Ovary (tissue), 9 donors: ENCODE results near the gene RB1. TPM values are rescaled to one million over a fixed set of nuclear protein-coding genes. Genes with fewer than 3 reads are reported as not detected.

Experiments
- DNase-seq, 5 donors: peaks; one replicate each; pipeline ENCODE4 v3.0.0-alpha.2; 2019 to 2020
- H3K27ac ChIP-seq, 2 donors: fragments of 200-600 bp; one replicate each; pipeline versions ENCODE4 v1.5.1 to v1.8.0; 2019 to 2022
- H3K27me3 ChIP-seq: fragments of 200-600 bp; one replicate; pipeline ENCODE4 v1.8.0; 2022
- H3K36me3 ChIP-seq: fragments of 200-600 bp; sonication (generic); one replicate; pipeline ENCODE4 v1.5.1; 2019
- H3K4me1 ChIP-seq: one replicate; pipeline ENCODE4 v1.8.1; 2013; ENCODE audit warnings: mild to moderate bottlenecking, moderate library complexity; ENCODE audit not compliant: insufficient read depth
- H3K4me3 ChIP-seq: fragments of 200-600 bp; sonication (generic); one replicate; pipeline ENCODE4 v1.5.1; 2017
- H3K9me3 ChIP-seq, 2 donors: fragments of 200-600 bp in 1 of 2; sonication (generic) in 1 of 2; one replicate each; pipeline versions ENCODE4 v1.5.1 to v1.8.1; 2013 to 2019; ENCODE audit warnings: mild to moderate bottlenecking in 1 of 2, moderate library complexity in 1 of 2
- CTCF ChIP-seq, 3 donors: fragments of 450-650 bp in 2 of 3; fragments of 200-600 bp in 1 of 3; IDR thresholded peaks; one replicate each; pipeline versions ENCODE4 v1.5.1 to v1.8.0; 2016 to 2022; ENCODE audit warnings: antibody characterized with exemption in 3 of 3, mild to moderate bottlenecking in 1 of 3
- EP300 ChIP-seq: sonication (generic); formaldehyde crosslinking; IDR thresholded peaks from one replicate; pipeline ENCODE4 v1.6.1; 2017; ENCODE audit warnings: antibody characterized with exemption
- POLR2A ChIP-seq: fragments of 450-650 bp; IDR thresholded peaks from one replicate; pipeline ENCODE4 v1.6.1; 2017; ENCODE audit warnings: antibody characterized with exemption, mild to moderate bottlenecking, moderate library complexity
- WGBS, 3 donors: extraction: QIAGEN DNeasy Blood & Tissue Kit in 1 of 3; methylation state at CpG; one replicate each; pipeline versions ENCODE4 v1.1.5 to v1.1.7; 2013 to 2017; 5-methylcytosine and 5-hydroxymethylcytosine counted together
- intact Hi-C, 4 donors: fragments of 100-400 bp; cut with DNase I; formaldehyde crosslinking; loops; one replicate each; pipeline versions ENCODE4 v1.11.0 to v1.15.1; 2022 to 2023
- polyA plus RNA-seq, 2 donors: library from polyadenylated mRNA; stranded (reverse); fragments of 200-250 nt in 1 of 2; fragments of 350-450 nt in 1 of 2; fragmentation: Illumina TruSeq in 1 of 2; extraction: RNeasy Lipid Tissue Mini Kit (QIAGEN cat#74804) in 1 of 2; gene quantifications; one replicate each; pipeline ENCODE4 v1.2.3, GENCODE V29; 2013 to 2014
- total RNA-seq, 7 donors: library from RNA; depleted of rRNA in 2 of 7; stranded (reverse); fragments of >200 nt in 2 of 7; fragmentation: NEBNext Ultra II Directional in 3 of 7; extraction: Animal tissue kit (Norgen Biotek cat#: 25700) in 3 of 7; gene quantifications; one replicate each; pipeline versions ENCODE4 v1.1.0 to v1.2.4, GENCODE V29; 2016 to 2023
- donor health status: DM: no; HTN: no; CAD: no; lungs with moderate emphysema.
- donor health status: DM: no; HTN: no; CAD: no.
- donor health status: Bipolar disorder and iron deficiency.
- donor health status: DM: yes; HTN: yes; CAD: no.
- donor health status: DM: no; HTN: no; CAD: no.
- donor health status: DM: yes; HTN: yes; CAD: no.

Gene RB1
- total and polyA plus RNA-seq, 9 donors, result 11.4 to 36.6 (median 27.1) TPM

GRCh38 chr13:48377857-48378256, 74.3 kb downstream of the RB1 start:
- H3K4me3 ChIP-seq, result no peak overlapping the region
- no peaks in the 10 kb centered on the region for H3K36me3 ChIP-seq
- no peak for DNase-seq
- intact Hi-C loops, result no loop called here
- no peak overlapping the region for H3K27ac ChIP-seq
- H3K27me3 ChIP-seq, result no peaks in the 10 kb centered on the region
- 91 to 94% (median 93%) methylated on average over 2 of the region's 2 CpGs for WGBS, 3 donors
- TF ChIP-seq EP300, result no peak
- TF ChIP-seq POLR2A, result no peak
- TF ChIP-seq CTCF (IDR thresholded peaks at IDR 0.05), result no peak
- H3K9me3 ChIP-seq, result no peaks in the 10 kb centered on the region
- no peaks in the 10 kb centered on the region for H3K4me1 ChIP-seq

- Histone ChIP-seq H3K27ac (no peak overlapping the region), H3K27me3 (no peaks in the 10 kb centered on the region), H3K4me3 (no peak overlapping the region), H3K9me3 (no peaks in the 10 kb centered on the region), H3K36me3 (no peaks in the 10 kb centered on the region), H3K4me1 (no peaks in the 10 kb centered on the region)
- intact Hi-C loops, result no loop called here
- TF ChIP-seq CTCF (IDR thresholded peaks at IDR 0.05), result no peak
- TF ChIP-seq POLR2A, result no peak
- no peak for TF ChIP-seq EP300
- no peak for DNase-seq
Measured at GRCh38 chr13:48380581-48380980, 77.0 kb downstream of the RB1 start.

GRCh38 chr13:48383384-48383783, 79.8 kb downstream of the RB1 start:
- DNase-seq, result no peak
- Histone ChIP-seq H3K27me3 (no peaks in the 10 kb centered on the region), H3K4me1 (no peaks in the 10 kb centered on the region), H3K27ac (no peak overlapping the region), H3K36me3 (no peaks in the 10 kb centered on the region), H3K4me3 (no peak overlapping the region), H3K9me3 (no peaks in the 10 kb centered on the region)
- intact Hi-C loops, result no loop called here
- TF ChIP-seq EP300, result no peak
- TF ChIP-seq POLR2A, result no peak
- TF ChIP-seq CTCF (IDR thresholded peaks at IDR 0.05), result no peak
- WGBS, 3 donors, result 92 to 96% (median 94%) methylated on average over 2 of the region's 2 CpGs

- Histone ChIP-seq H3K4me3 (no peak overlapping the region), H3K27ac (no peak overlapping the region), H3K27me3 (no peaks in the 10 kb centered on the region), H3K9me3 (peaks cover 0 to 2% of the 10 kb centered on the region in 2 donors), H3K4me1 (no peaks in the 10 kb centered on the region), H3K36me3 (no peaks in the 10 kb centered on the region)
- TF ChIP-seq POLR2A, result no peak
- TF ChIP-seq CTCF (IDR thresholded peaks at IDR 0.05), result no peak
- TF ChIP-seq EP300, result no peak
- WGBS, 3 donors, result 84 to 90% (median 86%) methylated on average over 8 of the region's 8 CpGs
- DNase-seq, result no peak
- intact Hi-C loops, result no loop called here
Measured at GRCh38 chr13:48386816-48387215, 83.3 kb downstream of the RB1 start.

- Histone ChIP-seq H3K9me3 (peaks cover 0 to 6% of the 10 kb centered on the region in 2 donors), H3K4me3 (no peak overlapping the region), H3K27ac (no peak overlapping the region), H3K4me1 (no peaks in the 10 kb centered on the region), H3K36me3 (no peaks in the 10 kb centered on the region), H3K27me3 (no peaks in the 10 kb centered on the region)
- intact Hi-C loops, result no loop called here
- 91 to 95% (median 93%) methylated on average over 3 of the region's 3 CpGs for WGBS, 3 donors
- no peak for DNase-seq
- no peak for TF ChIP-seq CTCF (IDR thresholded peaks at IDR 0.05)
- no peak for TF ChIP-seq POLR2A
- no peak for TF ChIP-seq EP300
Measured at GRCh38 chr13:48391257-48391656, 87.7 kb downstream of the RB1 start.
